NCI-H1048 (cell line): Measurements from ENCODE around the gene FGFRL1.
"Not testable (repeated sequence)": the region's sequence is repeated elsewhere in the genome, so short reads cannot be mapped to it uniquely, and the experiment has no call there.

Experiments
- DNase-seq: peaks from one replicate; lab custom pipeline; 2025; lab: John Stamatoyannopoulos, UW

The FGFRL1 gene

GRCh38 chr4:992297-993110 is 18.9 kb upstream of the FGFRL1 start:
- no peak for DNase-seq

- no peak for DNase-seq
Measured at GRCh38 chr4:993111-994029, 18.1 kb upstream of the FGFRL1 start, which contains the start of gene SLC26A1. Gene SLC26A1 (minus strand): TSS chr4:993404. CDS start chr4:991703, 1,701 bp downstream.

- no peak for DNase-seq
Measured at GRCh38 chr4:995311-996026, 16.0 kb upstream of the FGFRL1 start.

- no peak for DNase-seq
Measured at GRCh38 chr4:996030-996996, 15.1 kb upstream of the FGFRL1 start.

GRCh38 chr4:996997-997374 is 14.4 kb upstream of the FGFRL1 start:
- DNase-seq: no peak

- DNase-seq: no peak
Measured at GRCh38 chr4:997375-998071, 13.9 kb upstream of the FGFRL1 start.

- no peak for DNase-seq
Measured at GRCh38 chr4:998096-998691, 13.2 kb upstream of the FGFRL1 start.

GRCh38 chr4:999240-999863 is 12.1 kb upstream of the FGFRL1 start:
- not testable (repeated sequence) for DNase-seq

- no peak for DNase-seq
Measured at GRCh38 chr4:999882-1000425, 11.5 kb upstream of the FGFRL1 start.

- no peak for DNase-seq
Measured at GRCh38 chr4:1000686-1001260, 10.7 kb upstream of the FGFRL1 start.

GRCh38 chr4:1001561-1002130 is 9.8 kb upstream of the FGFRL1 start:
- DNase-seq: no peak

GRCh38 chr4:1002131-1002630 is 9.2 kb upstream of the FGFRL1 start:
- DNase-seq: no peak

GRCh38 chr4:1002631-1003251 is 8.7 kb upstream of the FGFRL1 start:
- DNase-seq: no peak

- no peak for DNase-seq
Measured at GRCh38 chr4:1003271-1004070, 8.0 kb upstream of the FGFRL1 start.

GRCh38 chr4:1004071-1004418 is 7.4 kb upstream of the FGFRL1 start:
- DNase-seq: no peak

GRCh38 chr4:1004557-1005485 is 6.6 kb upstream of the FGFRL1 start:
- DNase-seq: no peak
